Islet of Langerhans (tissue), 1 donor: Measurements from ENCODE around the gene GANAB.
"Not testable (repeated sequence)": the region's sequence is repeated elsewhere in the genome, so short reads cannot be mapped to it uniquely, and the experiment has no call there.

Experiments
- FAIRE-seq: peaks from one replicate; lab custom pipeline; 2011; peaks lifted over from hg19 to GRCh38; lab: Jason Lieb, UNC

Gene GANAB

DNA sequence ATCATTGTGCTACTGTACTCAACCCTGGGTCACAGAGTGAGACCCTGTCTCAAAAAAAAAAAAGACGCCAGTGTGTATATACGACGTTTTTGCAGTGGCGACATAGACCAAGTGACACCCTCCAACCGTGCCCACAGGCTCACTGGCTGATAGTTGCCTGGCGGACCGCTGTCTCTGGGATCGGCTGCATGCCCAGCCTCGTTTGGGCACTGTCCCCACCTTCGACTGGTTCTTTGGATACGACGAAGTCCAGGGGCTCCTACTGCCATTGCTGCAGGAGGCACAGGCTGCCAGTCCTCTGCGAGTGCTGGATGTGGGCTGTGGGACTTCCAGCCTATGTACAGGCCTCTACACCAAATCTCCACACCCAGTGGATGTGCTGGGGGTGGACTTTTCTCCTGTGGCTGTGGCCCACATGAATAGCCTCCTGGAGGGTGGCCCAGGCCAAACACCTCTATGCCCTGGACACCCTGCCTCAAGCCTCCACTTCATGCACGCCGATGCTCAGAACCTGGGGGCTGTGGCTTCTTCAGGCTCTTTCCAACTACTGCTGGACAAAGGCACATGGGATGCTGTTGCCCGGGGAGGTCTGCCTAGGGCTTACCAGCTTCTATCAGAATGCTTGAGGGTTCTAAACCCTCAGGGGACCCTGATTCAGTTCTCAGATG lies 20.0 kb upstream of the GANAB start:
- FAIRE-seq = no peak

DNA sequence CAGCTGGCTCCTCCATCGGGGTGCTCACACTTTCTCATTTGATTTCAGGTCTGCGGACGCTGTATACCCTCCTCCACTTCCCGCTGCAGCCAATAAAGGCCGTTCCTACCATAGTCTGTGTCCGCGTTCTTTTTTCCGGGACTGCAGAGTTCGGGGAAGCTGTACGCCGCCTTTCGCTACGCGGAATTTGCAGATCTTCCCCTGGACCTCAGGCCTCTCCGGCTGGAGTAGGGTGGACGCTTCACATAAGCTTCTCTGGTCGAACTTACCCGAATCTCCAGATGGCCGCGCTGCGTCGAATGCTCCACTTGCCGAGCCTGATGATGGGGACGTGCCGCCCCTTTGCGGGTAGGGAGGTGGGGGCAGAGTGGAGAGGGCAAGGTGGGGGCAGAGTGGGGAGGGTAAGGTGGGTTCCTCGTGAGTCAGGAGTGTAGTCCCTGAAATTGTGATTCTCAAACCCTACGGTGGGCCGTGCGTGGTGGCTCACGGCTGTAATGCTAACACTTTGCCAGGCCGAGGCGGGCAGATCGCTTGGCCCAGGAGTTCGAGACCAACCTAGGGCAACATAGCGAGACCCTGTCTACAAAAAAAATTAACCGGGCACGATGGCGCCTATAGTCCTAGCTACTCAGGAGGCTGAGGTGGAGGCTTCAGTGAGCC lies 19.3 kb upstream of the GANAB start:
- FAIRE-seq = no peak

DNA sequence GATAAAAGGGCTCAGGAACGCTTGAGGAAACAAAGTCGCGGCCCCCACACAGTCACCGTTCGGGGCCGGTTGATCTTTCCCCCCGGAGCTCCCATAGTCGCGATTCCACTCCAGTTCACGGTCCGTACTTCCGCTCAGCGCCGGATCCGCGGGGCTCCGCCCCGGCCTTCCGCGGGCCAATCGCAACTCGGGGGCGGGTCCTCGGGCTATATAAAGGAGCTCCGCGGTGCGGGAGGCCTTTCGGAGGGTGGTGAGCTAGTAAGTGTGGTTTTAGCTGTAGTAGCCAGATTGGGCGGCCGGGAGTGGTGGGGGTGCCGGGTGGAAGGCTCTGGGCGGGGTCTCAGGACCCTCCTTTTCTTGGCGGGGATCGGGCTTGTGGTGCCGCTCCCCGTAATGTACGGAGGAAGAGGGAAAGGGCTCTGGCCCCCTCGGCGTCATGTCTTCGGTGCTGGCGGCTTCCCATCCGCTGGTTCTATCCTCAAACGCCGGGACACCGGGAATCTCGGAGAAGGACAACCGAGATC lies 18.7 kb upstream of the GANAB start, which contains the start of the genes C11orf98 and CSKMT:
C11orf98 (minus strand) TSS at position 136 of the 524 bp plus-strand sequence; CDS start at position 95, 41 bp downstream.
CSKMT (plus strand) TSS at position 238 of the 524 bp plus-strand sequence. CDS start 568 bp downstream, outside the sequence.
- no peak for FAIRE-seq

DNA sequence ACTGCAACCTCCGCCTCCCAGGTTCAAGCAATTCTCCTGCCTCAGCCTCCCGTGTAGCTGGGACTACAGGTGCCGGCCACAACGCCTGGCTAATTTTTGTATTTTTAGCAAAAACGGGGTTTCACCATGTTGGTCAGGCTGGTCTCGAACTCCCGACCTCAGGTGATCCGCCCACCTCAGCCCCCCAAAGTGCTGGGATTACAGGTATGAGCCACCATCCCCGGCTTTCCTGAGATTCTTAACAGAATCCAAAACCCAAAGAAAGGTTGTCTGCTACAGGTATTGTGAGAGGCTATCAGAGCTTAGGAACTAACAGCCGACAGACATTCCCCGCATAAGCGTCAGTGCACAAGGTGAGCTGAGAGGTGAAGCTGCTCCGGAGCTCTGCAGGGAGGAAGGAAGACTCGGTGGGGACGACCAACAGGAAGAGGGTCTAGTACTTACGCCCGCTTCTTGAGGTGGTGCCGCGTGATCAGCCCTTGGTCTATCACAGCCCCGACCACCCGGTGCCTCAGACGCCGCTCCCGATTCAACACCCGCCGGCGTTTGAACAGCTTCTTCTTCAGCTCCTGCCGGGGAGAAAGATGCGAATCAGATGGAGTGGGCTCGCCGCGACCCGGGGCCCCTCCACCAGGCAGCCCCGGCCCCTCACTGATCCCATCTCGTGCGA lies 18.1 kb upstream of the GANAB start:
- FAIRE-seq = no peak

DNA sequence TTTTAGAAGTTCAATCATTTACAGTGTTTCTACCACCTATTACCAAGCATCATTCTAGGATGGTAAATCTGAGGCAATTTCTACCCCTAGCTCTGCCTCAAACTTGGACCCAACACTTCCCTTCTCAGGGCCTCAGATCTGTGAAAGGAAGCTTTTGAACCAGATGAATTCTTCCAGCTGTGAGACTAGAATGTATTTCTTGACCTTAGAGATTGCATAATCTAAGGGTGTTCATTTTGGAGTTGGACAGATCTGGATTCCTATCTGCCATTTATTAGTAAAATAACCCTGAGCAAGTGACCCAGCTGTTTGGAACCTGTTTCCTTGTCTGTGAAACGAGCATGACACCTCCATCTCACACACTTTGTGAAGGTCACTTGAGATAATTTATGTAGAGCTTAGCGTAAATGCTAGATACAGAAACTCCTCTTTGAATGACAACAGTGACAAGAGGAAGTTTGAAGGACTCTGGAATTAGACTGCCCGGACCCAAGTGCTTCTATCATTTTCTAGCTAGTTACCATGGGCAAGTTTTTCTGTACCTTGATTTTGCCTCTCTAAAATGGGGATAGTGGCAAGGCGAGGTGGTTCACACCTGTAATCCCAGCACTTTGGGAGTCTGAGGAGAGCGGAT lies 10.5 kb upstream of the GANAB start:
- FAIRE-seq = no peak

DNA sequence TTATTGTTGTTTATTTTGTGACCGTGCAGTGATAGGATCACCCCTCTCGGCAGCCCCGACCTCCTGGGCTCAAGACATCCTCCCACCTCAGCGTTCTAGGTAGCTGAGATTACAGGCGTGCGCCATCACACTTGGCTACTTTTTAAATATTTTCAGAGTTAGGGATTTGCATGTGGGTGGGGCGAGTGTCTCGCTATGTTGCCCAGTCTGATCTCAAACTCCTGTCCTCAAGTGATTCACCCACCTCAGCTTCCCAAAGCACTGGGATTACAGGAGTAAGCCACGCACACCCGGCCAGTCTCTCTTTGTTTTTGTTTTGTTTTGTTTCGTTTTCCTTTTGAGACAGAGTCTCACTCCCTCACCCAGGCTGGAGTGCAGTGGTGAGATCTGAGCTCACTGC lies 7.9 kb upstream of the GANAB start:
- no peak for FAIRE-seq

DNA sequence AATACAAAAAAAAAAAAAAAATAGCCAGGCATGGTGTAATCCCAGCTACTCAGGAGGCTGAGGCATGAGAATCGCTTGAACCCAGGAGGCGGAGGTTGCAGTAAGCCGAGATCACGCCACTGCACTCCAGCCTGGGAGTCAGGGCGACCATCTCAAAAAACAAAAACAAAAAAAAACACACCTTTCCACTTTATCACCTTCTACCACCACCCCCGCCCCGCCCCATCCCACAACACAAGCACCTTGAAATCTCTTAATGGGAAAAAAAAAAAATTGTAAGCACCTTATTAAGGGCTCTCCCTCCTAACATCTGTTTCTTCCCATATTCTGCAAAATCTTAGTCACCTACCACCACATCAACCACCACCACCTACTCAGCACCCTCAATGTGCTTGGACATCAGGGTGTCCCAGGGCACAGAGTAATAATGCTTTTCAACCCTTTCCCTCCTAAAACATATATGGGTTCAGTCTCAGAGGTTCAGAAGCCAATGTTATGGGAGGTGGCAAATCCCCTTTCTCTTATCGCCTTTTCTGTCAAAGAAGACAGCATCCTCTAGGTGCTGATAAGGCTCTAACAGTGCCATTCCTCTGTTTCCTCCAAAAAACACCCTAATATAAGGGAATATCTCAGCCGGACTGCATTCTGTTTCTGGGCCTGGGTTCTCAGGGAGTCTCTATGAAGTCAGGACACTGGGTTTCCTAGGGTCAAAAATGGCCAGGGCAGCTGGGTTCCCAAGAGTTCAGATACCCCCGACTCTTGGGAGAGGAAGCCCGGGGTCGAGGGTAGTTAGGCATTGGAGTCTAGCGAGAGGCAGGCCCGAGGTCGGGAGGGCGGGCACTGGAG lies 6.0 kb upstream of the GANAB start:
- FAIRE-seq = no peak

DNA sequence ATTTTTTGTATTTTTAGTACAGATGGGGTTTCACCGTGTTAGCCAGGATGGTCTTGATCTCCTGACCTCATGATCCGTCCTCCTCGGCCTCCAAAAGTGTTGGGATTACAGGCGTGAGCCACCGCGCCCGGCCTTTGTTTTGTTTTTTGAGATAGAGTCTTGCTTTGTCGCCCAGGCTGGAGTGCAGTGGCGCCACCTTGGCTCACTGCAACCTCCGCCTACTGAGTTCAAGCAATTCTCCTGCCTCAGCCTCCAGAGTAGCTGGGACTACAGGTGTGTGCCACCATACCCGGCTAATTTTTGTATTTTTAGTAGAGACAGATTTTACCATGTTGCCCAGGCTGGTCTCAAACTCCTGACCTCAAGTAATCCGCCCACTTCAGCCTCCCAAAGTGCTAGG lies 3.9 kb upstream of the GANAB start:
- FAIRE-seq = not testable (repeated sequence)

DNA sequence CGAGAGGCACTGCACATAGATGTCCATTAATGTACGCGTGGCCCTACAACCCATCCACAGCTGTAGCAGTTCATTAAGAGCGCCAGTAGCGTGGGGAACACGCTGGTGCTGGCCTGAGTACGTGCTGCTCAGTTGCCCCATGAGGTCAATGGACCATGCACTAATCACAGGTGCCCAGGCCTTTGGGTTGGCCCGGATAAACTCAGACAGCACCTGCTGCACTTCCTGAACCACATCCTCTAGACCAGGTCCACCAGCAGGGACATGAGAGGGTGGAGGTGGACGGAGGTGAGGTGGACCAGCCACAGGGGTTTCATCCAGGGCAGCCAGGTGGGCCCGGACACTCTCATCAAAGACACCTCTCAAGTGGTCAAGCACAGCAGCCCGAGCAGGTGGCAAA lies 3.1 kb upstream of the GANAB start:
- FAIRE-seq = no peak

DNA sequence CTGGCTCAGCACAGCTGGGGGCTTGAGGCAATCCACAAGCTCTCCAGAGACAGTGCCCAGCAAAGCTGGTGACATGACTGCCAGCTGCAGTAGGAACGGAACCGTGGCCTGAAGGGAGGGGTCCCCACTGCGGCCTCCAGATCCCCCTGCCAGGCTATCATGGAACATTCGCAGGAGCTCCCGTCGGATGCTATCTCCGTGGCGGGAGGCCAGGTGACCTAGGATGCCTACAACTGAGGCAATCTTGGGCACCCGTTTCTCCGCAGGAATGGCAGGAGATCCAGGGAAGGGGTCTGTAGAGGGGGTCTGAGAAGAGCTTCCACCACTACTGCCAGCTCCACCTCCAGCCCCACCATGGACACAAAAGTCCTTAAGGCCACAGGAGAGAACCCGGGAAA lies 2.6 kb upstream of the GANAB start:
- no peak for FAIRE-seq

DNA sequence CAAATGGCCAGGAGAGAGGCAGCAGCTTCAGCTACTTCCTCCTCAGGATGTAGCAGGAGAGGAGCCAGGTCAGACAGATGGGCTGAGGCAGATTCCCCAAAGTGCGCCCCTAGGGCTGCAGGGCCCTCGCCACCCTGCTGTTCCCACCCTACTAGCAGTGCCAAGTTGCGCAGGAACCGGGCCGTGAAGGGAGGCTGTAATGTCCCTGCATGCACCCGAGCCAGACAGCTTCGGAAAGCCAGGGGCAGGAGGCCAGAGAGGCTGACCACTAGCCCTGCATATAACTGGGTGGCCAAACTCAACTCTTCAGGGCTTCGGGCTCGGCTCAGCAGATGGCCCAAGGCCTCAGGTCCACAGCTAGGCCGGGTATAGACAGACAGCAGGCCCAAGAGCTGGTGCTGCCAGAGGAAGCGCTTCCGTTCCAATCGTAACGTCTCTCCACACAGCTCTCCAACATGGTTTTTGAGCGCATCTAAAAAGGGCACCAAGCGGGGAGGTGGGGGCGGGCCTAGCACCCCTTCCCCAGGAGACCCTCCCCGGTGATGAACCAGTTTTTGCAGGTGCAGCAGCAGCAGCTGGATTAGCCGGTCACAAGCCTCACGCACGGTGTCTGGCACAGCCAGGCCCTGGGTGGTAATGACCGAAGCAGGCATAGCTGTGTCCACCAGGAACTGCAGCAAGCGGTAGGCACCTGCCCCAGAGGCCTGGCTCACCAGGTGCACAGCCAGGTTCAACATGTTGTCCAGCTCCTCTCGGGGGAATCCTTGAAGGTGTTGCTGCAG lies 2.0 kb upstream of the GANAB start:
- no peak for FAIRE-seq

DNA sequence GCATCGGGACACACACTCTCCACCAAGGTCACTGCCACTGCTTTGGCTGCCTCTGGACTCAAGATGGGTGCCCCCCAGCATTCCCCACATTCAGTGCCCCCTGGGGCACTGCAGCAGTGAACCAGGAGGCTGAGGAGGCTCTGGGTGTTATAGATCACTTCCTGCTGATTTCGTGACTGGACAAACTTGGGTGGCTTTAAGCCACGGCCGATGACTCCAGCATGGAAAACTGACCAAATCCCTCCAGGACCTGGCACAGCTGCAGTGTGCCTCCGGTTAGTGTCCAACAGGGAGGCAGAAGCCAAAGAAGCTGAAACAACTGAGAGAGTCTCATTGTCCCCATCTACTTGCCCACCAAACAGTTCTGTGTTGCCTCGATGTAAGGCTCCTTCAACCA lies 1.2 kb upstream of the GANAB start:
- no peak for FAIRE-seq

DNA sequence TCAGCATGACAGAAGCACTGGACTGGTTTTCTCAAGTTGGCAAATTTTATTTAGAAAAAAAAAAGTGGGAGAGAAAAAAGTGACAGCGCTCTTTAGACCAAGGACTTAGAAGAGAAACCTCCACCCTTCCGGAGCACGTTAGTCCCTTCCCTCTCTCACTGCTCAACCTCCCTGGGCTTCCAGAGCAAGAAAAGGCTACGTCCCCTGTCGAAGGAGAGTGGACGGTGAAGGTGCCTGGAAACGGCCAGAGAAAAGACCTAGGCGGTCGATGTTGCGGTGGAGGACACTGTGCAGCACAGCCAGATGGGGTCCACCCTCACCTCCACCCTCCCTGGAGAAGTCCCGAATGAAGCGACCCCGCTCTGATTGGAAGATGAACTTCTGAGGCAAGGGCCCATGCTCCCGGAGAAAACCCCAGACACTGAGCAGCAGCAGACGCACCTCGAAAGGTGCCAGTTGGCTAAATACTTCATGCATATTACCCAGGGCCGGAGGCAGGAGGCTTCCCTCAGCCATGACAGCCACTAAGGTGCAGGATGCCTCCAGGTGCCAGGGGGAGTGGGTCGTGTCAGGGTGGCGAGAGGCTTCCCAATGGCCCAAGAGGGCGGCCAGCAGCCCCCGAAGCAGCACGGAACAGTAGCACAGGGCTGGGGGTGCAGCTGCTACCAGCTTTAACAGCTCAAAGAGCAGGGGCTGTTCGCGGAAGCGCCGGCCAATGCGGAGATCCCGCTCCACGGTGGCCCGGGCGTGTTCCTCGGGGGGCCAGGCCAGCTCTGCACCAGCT lies 604 bp upstream of the GANAB start:
- no peak for FAIRE-seq

DNA sequence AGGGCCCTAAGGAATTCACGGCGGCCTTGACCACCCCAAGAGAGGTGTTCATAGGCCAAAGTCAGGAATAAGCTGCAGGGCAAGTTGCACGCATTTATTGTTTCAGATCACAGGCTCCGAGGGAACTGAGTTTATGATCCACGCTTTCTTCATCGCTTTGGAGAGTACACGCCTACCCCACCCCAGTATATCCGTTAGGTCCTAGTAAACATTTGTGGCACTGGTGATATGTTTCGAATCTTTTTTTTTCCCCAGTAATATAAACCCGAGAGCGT lies 805 bp downstream of the GANAB start:
- FAIRE-seq = no peak

DNA sequence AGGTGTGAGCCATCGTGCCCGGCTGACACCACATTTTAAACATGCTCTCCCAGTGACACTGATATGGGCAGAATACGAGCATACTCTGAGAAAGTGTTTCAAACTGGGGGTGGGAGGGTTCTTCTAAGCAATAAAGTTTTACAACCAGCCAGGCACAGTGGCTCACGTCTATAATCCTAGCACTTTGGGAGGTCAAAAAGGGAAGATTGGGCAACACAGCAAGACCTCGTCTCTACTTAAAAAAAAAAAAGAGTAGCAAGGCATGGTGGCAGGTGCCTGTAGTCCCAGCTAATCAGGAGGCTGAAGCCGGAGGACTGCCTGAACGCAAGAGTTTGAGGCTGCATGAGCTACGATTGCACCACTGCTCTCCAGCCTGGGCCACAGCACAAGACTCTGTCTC lies 2.2 kb downstream of the GANAB start:
- no peak for FAIRE-seq

DNA sequence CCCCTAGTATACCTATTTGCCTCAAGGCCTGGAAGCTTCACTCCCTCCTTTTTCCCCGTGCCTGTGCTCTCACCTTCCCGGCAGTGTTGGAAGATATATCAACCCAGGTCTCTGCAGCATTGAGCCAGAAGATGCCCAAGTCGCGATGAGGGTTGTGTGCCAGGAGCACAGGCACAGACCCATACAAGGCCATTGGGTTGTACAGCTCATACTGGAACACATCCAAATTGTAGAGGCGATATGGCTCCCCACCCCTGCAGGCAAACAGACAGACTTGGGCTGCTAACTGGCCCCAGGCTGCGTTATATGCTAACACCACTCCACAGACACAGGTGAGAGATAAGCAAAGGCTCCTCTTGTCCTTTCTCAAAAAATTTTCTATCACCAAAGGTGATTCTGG lies 13.9 kb downstream of the GANAB start:
- FAIRE-seq = no peak

DNA sequence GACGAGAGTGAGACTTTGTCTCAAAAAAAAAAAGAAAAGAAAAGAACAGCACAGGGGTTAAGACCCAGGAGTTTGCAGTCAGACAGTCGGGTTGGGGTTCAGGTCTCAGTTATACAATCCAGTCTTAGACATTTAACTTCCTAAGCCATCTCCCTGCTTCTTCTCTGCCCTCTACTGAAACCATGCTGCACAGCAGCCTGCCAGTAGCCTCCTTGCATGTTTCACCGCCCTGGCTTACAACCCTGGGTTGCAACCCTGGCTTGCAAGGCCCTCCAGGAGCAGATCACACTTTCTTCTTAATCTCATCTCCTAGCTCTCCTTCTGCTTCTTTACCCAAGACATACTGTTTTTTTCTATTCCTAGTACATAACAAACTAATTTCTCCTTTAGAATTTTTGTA lies 18.7 kb downstream of the GANAB start:
- no peak for FAIRE-seq

DNA sequence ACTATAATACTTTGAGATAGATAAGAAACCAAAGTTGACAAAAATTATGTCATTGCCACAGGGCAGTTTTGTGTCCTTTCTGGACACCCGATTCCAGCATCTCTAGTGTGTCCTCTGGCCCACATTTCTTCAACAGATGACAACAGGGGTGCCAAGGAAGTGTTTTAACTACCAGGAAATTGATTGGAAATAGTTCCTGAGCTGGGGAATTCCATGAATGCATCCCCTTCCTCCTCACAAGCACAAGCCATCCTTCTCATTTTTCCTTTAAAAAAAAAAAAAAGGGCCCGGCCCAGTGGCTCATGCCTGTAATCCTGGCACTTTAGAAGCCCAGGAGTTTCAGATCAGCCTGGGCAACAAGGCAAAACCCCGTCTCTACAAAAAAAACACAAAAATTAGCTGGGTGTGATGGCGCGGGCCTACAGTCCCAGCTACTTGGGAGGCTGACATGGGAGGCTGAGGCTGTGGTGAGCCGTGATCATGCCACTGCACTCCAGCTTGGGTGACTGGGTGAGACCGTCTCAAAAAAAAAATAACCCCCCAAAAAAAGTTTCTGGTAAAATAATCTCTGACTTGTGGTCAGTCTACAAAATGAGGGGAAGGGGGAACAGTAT lies 23.8 kb downstream of the GANAB start:
- no peak for FAIRE-seq

DNA sequence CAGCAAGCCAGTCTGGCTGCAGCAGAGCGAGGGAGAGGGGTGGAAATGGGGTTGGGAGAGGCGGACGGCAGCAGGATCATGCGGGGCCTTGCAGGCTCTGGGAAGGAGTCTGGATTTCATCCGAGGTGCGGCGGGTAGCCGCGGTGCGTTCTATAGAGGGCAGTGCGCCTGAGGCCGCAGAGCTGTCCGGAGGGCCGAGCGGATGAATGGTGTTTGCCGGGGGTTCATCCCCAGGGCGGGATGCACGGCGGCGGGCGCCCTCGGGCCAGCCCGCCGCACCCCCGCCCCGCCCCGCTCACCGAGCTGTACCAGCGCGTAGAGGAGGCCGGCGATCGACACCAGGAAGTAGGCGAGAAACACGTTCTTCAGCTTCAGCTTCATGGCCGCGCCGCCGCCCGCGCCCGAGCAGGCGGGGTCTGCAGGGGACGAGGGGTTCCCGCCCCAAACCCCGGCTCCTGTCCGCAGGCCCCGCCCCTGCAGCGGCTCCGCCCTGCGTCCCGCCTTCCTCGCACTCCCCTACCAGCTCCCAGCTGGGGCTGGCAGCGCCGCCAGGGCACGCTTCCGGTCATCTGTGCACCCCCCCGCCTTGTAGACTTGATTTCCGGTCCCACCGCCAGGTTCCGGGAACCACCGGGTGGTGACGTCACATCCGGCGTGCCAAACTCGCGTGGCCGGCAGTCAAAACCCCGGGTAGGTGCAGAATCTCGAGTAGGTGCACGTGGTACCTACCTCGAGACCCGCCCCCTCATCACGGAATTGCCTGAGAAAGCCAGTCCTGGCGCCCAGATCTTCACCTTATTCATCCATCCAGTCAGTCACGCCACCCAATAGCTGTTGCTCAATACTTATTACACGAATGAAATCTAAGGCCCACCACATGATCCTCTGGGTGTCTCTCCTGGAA lies 24.6 kb downstream of the GANAB start, which contains the start of gene B3GAT3:
B3GAT3 (minus strand) TSS at position 420 of the 904 bp plus-strand sequence; CDS start at position 381, 39 bp downstream.
- peak; percentile 61 for FAIRE-seq
